ENCODE results near the gene PIEZO2.

DNA sequence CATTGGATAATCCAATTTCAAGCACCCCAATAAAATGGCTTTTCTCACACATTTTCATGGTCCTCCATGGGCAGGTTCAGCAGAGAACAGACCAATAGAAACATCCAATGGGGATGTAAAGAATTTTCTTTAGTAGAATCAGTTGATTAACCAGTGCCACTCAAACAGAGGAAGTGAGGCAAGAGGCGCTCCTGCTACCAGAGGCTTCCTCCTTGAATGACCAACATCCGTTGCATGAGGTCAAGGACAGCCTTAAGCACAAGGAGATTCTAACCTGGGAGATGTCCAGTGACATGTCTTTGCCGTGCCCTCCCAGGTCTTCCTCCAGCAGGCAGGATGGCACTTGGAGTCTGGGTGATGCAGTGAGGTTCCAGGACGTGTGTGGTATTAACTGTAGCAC, 146.6 kb downstream of the PIEZO2 start:
- TF ChIP-seq, protein P1, sequence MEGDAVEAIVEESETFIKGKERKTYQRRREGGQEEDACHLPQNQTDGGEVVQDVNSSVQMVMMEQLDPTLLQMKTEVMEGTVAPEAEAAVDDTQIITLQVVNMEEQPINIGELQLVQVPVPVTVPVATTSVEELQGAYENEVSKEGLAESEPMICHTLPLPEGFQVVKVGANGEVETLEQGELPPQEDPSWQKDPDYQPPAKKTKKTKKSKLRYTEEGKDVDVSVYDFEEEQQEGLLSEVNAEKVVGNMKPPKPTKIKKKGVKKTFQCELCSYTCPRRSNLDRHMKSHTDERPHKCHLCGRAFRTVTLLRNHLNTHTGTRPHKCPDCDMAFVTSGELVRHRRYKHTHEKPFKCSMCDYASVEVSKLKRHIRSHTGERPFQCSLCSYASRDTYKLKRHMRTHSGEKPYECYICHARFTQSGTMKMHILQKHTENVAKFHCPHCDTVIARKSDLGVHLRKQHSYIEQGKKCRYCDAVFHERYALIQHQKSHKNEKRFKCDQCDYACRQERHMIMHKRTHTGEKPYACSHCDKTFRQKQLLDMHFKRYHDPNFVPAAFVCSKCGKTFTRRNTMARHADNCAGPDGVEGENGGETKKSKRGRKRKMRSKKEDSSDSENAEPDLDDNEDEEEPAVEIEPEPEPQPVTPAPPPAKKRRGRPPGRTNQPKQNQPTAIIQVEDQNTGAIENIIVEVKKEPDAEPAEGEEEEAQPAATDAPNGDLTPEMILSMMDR (IDR thresholded peaks at IDR 0.05) = no peak
- no peak for TF ChIP-seq POLR2A (IDR thresholded peaks at IDR 0.05)
- no peak for TF ChIP-seq POLR2AphosphoS5 (IDR thresholded peaks at IDR 0.05)
